ENCODE results near the gene ADAMTS10. TPM values are rescaled to one million over a fixed set of nuclear protein-coding genes. Genes with fewer than 3 reads are reported as not detected.

The ADAMTS10 gene
- total RNA-seq, 2 experiments from 2014 or later, result 67.5 to 72.9 TPM

DNA sequence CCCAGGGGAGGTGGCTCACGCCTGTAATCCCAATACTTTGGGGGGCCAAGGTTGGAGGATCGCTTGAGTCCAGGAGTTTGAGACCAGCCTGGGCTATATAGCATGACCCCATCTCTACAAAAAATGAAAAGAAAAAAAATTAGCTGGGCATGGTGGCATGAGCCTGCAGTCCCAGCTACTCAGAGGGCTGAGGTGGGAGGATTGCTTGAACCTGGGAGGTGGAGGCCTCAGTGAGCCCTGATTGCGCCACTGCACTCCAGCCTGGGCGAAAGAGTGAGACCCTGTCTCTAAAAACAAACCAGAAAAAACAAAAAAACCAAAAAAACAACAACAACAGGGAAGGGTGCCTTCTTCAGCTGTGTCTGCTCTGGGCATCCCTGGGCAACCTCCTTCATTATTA lies 32.8 kb downstream of the ADAMTS10 start:
- no peaks in the 10 kb centered on the region for H3K27me3 Mint-ChIP-seq
- no peaks in the 10 kb centered on the region for H3K9me3 Mint-ChIP-seq
- peaks cover 83% of the 10 kb centered on the region for H3K4me1 ChIP-seq (ENCODE audit: insufficient read depth, low read length)
- H3K4me3 Mint-ChIP-seq, result peak overlapping the region; percentile 94
- no peaks in the 10 kb centered on the region for H3K27me3 ChIP-seq (ENCODE audit: control insufficient read depth in 1 of 2, insufficient read depth in 2 of 2, low read length in 2 of 2)
- no peak overlapping the region for H3K27ac Mint-ChIP-seq
- peak overlapping the region in 1 of 2 donors; percentile 55 for H3K27ac ChIP-seq (ENCODE audit: low read depth in 1 of 2, low read length in 2 of 2)
- TF ChIP-seq, protein P1, sequence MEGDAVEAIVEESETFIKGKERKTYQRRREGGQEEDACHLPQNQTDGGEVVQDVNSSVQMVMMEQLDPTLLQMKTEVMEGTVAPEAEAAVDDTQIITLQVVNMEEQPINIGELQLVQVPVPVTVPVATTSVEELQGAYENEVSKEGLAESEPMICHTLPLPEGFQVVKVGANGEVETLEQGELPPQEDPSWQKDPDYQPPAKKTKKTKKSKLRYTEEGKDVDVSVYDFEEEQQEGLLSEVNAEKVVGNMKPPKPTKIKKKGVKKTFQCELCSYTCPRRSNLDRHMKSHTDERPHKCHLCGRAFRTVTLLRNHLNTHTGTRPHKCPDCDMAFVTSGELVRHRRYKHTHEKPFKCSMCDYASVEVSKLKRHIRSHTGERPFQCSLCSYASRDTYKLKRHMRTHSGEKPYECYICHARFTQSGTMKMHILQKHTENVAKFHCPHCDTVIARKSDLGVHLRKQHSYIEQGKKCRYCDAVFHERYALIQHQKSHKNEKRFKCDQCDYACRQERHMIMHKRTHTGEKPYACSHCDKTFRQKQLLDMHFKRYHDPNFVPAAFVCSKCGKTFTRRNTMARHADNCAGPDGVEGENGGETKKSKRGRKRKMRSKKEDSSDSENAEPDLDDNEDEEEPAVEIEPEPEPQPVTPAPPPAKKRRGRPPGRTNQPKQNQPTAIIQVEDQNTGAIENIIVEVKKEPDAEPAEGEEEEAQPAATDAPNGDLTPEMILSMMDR (IDR thresholded peaks at IDR 0.05), result no peak
- peak overlapping the region; percentile 66 for H3K4me3 ChIP-seq (ENCODE audit: low read length)
- no peaks in the 10 kb centered on the region for H3K36me3 ChIP-seq (ENCODE audit: insufficient read depth, low read length)
- no peak for ATAC-seq (ENCODE audit: poor library complexity)
- no peak for DNase-seq
- no peaks in the 10 kb centered on the region for H3K9me3 ChIP-seq (ENCODE audit: control insufficient read depth in 1 of 2, insufficient read depth in 1 of 2, low read length in 2 of 2)
- ChIA-PET POLR2A (interaction anchor here (0.9 to 7.0 kb wide), 8 partner anchors 10 to 224 kb away, joined by 4 to 185 read pairs (median 6); partner anchors contain the start of genes HNRNPM, MARCHF2 and ZNF414), CTCF (interaction anchor here (1.0 to 4.7 kb wide), 11 partner anchors 9 to 128 kb away, joined by 3 to 41 read pairs (median 8); partner anchors contain the start of gene ZNF414)
- intact Hi-C loops (cut with DNase I, micrococcal nuclease), result loop anchor here (2.0 to 5.0 kb wide), 5 partner anchors 35 to 165 kb away; partner anchors contain the start of genes ADAMTS10 (in 1 of the 2), MARCHF2 (in 1 of the 2) and ZNF414 (in 1 of the 2)
- peaks cover 55% of the 10 kb centered on the region for H3K4me1 Mint-ChIP-seq (ENCODE audit: low read depth)
- peaks cover 9% of the 10 kb centered on the region for H3K36me3 Mint-ChIP-seq (ENCODE audit: low read depth)

- no peaks in the 10 kb centered on the region for H3K9me3 Mint-ChIP-seq
- POLR2A ChIA-PET, result interaction anchor here (0.7 to 7.0 kb wide), 6 partner anchors 10 to 133 kb away, joined by 3 to 185 read pairs (median 4); partner anchors contain the start of genes HNRNPM and ZNF414
- peaks cover 59% of the 10 kb centered on the region for H3K4me1 Mint-ChIP-seq (ENCODE audit: low read depth)
- H3K36me3 ChIP-seq (ENCODE audit: insufficient read depth, low read length), result no peaks in the 10 kb centered on the region
- no peaks in the 10 kb centered on the region for H3K27me3 ChIP-seq (ENCODE audit: control insufficient read depth in 1 of 2, insufficient read depth in 2 of 2, low read length in 2 of 2)
- CTCF ChIA-PET, result interaction anchor here (2.0 to 3.5 kb wide), 2 partner anchors 16 to 58 kb away, joined by 7 to 18 read pairs; no protein-coding TSS in a partner anchor
- DNase-seq (peak in 4 of 14 experiments; percentile 38 to 49 (median 43)), ATAC-seq (ENCODE audit: poor library complexity) (no peak)
- peak within 1 kb of the TSS; percentile 66 for H3K4me3 ChIP-seq (ENCODE audit: low read length)
- intact Hi-C loops (cut with DNase I, micrococcal nuclease), result loop anchor here (5.0 kb wide), 3 partner anchors 35 to 165 kb away; partner anchors contain the start of genes ADAMTS10 (in 1 of the 2) and MARCHF2 (in 1 of the 2)
- peak within 1 kb of the TSS; percentile 95 for H3K27ac Mint-ChIP-seq
- TF ChIP-seq, protein P1 (IDR thresholded peaks at IDR 0.05), result no peak
- peak within 1 kb of the TSS; percentile 52 to 63 for H3K27ac ChIP-seq (ENCODE audit: low read depth in 1 of 2, low read length in 2 of 2)
- peaks cover 88% of the 10 kb centered on the region for H3K4me1 ChIP-seq (ENCODE audit: insufficient read depth, low read length)
- peak within 1 kb of the TSS; percentile 94 for H3K4me3 Mint-ChIP-seq
- H3K36me3 Mint-ChIP-seq (ENCODE audit: low read depth), result peaks cover 9% of the 10 kb centered on the region
- H3K27me3 Mint-ChIP-seq, result no peaks in the 10 kb centered on the region
- no peaks in the 10 kb centered on the region for H3K9me3 ChIP-seq (ENCODE audit: control insufficient read depth in 1 of 2, insufficient read depth in 1 of 2, low read length in 2 of 2)
Observed at GRCh38 chr19:8577247-8577646, 33.3 kb downstream of the ADAMTS10 start, which contains the start of gene MYO1F. Gene MYO1F (minus strand): TSS chr19:8577442. CDS start chr19:8577309, 133 bp downstream.

DNA sequence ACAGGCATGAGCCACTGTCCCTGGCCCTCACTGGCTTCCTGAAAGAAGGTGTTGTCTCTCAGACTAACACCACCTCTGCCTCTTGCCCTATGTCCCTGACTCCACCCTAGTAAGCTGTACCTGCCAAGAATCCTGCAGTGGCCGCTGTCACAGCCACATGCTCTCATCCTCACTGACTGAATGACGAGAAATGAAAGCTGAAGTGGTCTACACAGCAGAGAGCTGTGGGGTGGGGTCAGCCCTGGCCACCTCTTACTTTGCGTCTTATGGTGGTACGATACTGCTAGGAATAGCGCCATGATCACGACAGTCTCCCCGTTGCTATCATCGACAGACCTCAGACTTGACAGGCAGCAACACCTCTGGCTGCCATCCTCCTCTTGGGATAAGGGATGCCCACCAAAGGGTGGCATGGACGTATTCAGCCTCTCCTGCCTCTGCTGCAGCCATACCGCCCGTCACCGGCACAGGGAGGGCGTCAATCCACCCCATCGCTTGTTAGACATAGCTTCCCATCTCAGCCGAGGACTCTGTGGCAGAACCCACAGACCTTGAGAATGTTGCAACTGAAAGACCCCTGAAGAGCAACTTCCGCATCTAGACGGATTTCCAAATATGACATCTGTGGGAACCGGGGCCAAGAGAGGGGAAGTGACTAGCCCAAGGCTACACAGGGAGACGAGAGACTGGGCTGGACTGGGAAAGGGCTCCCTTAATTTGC lies 34.1 kb downstream of the ADAMTS10 start:
- Mint-ChIP-seq H3K27me3 (no peaks in the 10 kb centered on the region), H3K4me1 (ENCODE audit: low read depth) (peaks cover 64% of the 10 kb centered on the region), H3K27ac (peak overlapping the region; percentile 95), H3K36me3 (ENCODE audit: low read depth) (peaks cover 9% of the 10 kb centered on the region), H3K4me3 (peak overlapping the region; percentile 94), H3K9me3 (no peaks in the 10 kb centered on the region)
- intact Hi-C loops (cut with DNase I, micrococcal nuclease), result loop anchor here (5.0 kb wide), 3 partner anchors 36 to 164 kb away; partner anchors contain the start of genes ADAMTS10 (in 1 of the 2) and MARCHF2 (in 1 of the 2)
- POLR2A ChIA-PET, result interaction anchor here (0.7 to 7.0 kb wide), 7 partner anchors 9 to 132 kb away, joined by 3 to 185 read pairs (median 6); partner anchors contain the start of genes HNRNPM and ZNF414
- DNase-seq, result peak in 5 of 14 experiments; percentile 16 to 48 (median 40)
- H3K27ac ChIP-seq (ENCODE audit: low read depth in 1 of 2, low read length in 2 of 2), result peak overlapping the region; percentile 52 to 63
- CTCF ChIA-PET, result interaction anchor here (0.7 to 3.5 kb wide), 5 partner anchors 11 to 143 kb away, joined by 3 to 18 read pairs (median 4); no protein-coding TSS in a partner anchor
- H3K27me3 ChIP-seq (ENCODE audit: control insufficient read depth in 1 of 2, insufficient read depth in 2 of 2, low read length in 2 of 2), result no peaks in the 10 kb centered on the region
- TF ChIP-seq, protein P1 (IDR thresholded peaks at IDR 0.05), result no peak
- no peaks in the 10 kb centered on the region for H3K9me3 ChIP-seq (ENCODE audit: control insufficient read depth in 1 of 2, insufficient read depth in 1 of 2, low read length in 2 of 2)
- peak; percentile 17 for ATAC-seq (ENCODE audit: poor library complexity)
- peak overlapping the region; percentile 66 for H3K4me3 ChIP-seq (ENCODE audit: low read length)
- H3K4me1 ChIP-seq (ENCODE audit: insufficient read depth, low read length), result peaks cover 96% of the 10 kb centered on the region
- H3K36me3 ChIP-seq (ENCODE audit: insufficient read depth, low read length), result no peaks in the 10 kb centered on the region

All from CD4-positive, alpha-beta T cell (primary cell).